Natural killer cell (primary cell): ENCODE results near the gene CBLB. TPM values are rescaled to one million over a fixed set of nuclear protein-coding genes. Genes with fewer than 3 reads are reported as not detected.
A peak's percentile ranks its signal among the peaks of the same experiment; 100 is the strongest.

ENCODE experiments used
- ATAC-seq, 3 donors: fragments of 150-1000 bp in 2 of 3; fragments of 200-7000 bp in 1 of 3; cut with Tn5 transposase; 1 replicate in 1 of 3; 2 replicates in 2 of 3; pipeline ENCODE4 v1.10.0; 2021; ENCODE audit warnings: mild to moderate bottlenecking in 2 of 3, moderate library complexity in 2 of 3
- DNase-seq, 2 donors: peaks; one replicate each; pipeline versions ENCODE4 v3.0.0 to v3.0.0-alpha.2; 2013 to 2021; ENCODE audit warnings: mixed read lengths in 1 of 2
- H3K27ac ChIP-seq: one replicate; pipeline ENCODE4 v1.5.1; 2013; ENCODE audit warnings: mild to moderate bottlenecking, low read length
- H3K27me3 ChIP-seq: one replicate; pipeline ENCODE4 v1.6.1; 2013; ENCODE audit warnings: low read length; ENCODE audit not compliant: control insufficient read depth, insufficient read depth
- H3K36me3 ChIP-seq: one replicate; pipeline ENCODE4 v1.6.1; 2013; ENCODE audit warnings: low read length; ENCODE audit not compliant: control insufficient read depth, insufficient read depth
- H3K4me1 ChIP-seq: one replicate; pipeline ENCODE4 v1.6.1; 2013; ENCODE audit warnings: low read length; ENCODE audit not compliant: control insufficient read depth, insufficient read depth
- H3K4me3 ChIP-seq: one replicate; pipeline ENCODE4 v1.5.1; 2013; ENCODE audit warnings: low read length
- H3K9me3 ChIP-seq: one replicate; pipeline ENCODE4 v1.6.1; 2013; ENCODE audit warnings: low read length; ENCODE audit not compliant: control insufficient read depth, insufficient read depth
- H3K27ac Mint-ChIP-seq, 2 donors: one replicate each; pipeline ENCODE4 v1.8.0; 2022; ENCODE audit warnings: mild to moderate bottlenecking in 2 of 2, mixed read lengths in 2 of 2, moderate library complexity in 1 of 2
- H3K27me3 Mint-ChIP-seq, 2 donors: one replicate each; pipeline ENCODE4 v1.8.0; 2022; ENCODE audit warnings: low read depth in 2 of 2, mixed read lengths in 2 of 2
- H3K36me3 Mint-ChIP-seq: one replicate; pipeline ENCODE4 v1.8.0; 2022; ENCODE audit warnings: mixed read lengths
- H3K4me1 Mint-ChIP-seq, 2 donors: one replicate each; pipeline ENCODE4 v1.8.0; 2022; ENCODE audit warnings: mixed read lengths in 2 of 2
- H3K4me3 Mint-ChIP-seq: one replicate; pipeline ENCODE4 v1.8.0; 2022; ENCODE audit warnings: mild to moderate bottlenecking, moderate library complexity, mixed read lengths
- H3K9me3 Mint-ChIP-seq, 2 donors: one replicate each; pipeline ENCODE4 v1.8.0; 2022; ENCODE audit warnings: mixed read lengths in 2 of 2
- CTCF ChIP-seq: fragments of 200-600 bp; IDR thresholded peaks from one replicate; pipeline ENCODE4 v1.8.0; 2022; ENCODE audit warnings: antibody characterized with exemption
- WGBS: methylation state at CpG from one replicate; pipeline ENCODE4 v1.1.7; 2013; ENCODE audit warnings: missing lambda C conversion rate; ENCODE audit not compliant: insufficient coverage; 5-methylcytosine and 5-hydroxymethylcytosine counted together
- intact Hi-C: fragments of 100-400 bp; cut with micrococcal nuclease; formaldehyde crosslinking; loops from one replicate; pipeline ENCODE4 v1.14.2; 2022
- total RNA-seq, 4 donors: library from RNA; stranded (reverse); fragments of 120-200 nt in 1 of 4; gene quantifications; one replicate each; pipeline versions ENCODE4 v1.2.3 to v1.2.4, GENCODE V29; 2013 to 2022

The CBLB gene
- total RNA-seq, 3 donors from 2014 or later (not counting 1 experiment from before 2014, with no cell fraction given): 180 to 287 (median 230) TPM

- ATAC-seq (no peak), DNase-seq (no peak)
- H3K27ac ChIP-seq: no peak overlapping the region
- H3K27me3 ChIP-seq: no peaks in the 10 kb centered on the region
- no peak overlapping the region for H3K4me3 Mint-ChIP-seq
- H3K4me1 Mint-ChIP-seq: peaks cover 36% of the 10 kb centered on the region in 2 donors
- no peak overlapping the region for H3K4me3 ChIP-seq
- peaks cover 67% of the 10 kb centered on the region for H3K36me3 ChIP-seq
- no peaks in the 10 kb centered on the region for H3K4me1 ChIP-seq
- peak overlapping the region; percentile 39 to 67 for H3K27ac Mint-ChIP-seq
- no peaks in the 10 kb centered on the region for H3K9me3 Mint-ChIP-seq
- peaks cover 21% of the 10 kb centered on the region for H3K36me3 Mint-ChIP-seq
- intact Hi-C loops: no loop called here
- WGBS: 100% methylated on average over 1 of the region's 1 CpG
- no peaks in the 10 kb centered on the region for H3K9me3 ChIP-seq
- H3K27me3 Mint-ChIP-seq: no peaks in the 10 kb centered on the region
- no peak for TF ChIP-seq CTCF
These were observed 168.2 kb downstream of the CBLB start for GRCh38 chr3:105700575-105700974.

- Histone ChIP-seq H3K27me3 (no peaks in the 10 kb centered on the region), H3K4me1 (no peaks in the 10 kb centered on the region), H3K9me3 (no peaks in the 10 kb centered on the region), H3K36me3 (peaks cover 51% of the 10 kb centered on the region), H3K27ac (no peak overlapping the region), H3K4me3 (no peak overlapping the region)
- intact Hi-C loops: no loop called here
- DNase-seq (no peak), ATAC-seq (no peak)
- Mint-ChIP-seq H3K27me3 (no peaks in the 10 kb centered on the region), H3K36me3 (peaks cover 17% of the 10 kb centered on the region), H3K4me1 (peaks cover 31 to 33% of the 10 kb centered on the region in 2 donors), H3K27ac (peak overlapping the region; percentile 50 to 52), H3K9me3 (no peaks in the 10 kb centered on the region), H3K4me3 (no peak overlapping the region)
- 92% methylated on average over 3 of the region's 3 CpGs for WGBS
- TF ChIP-seq CTCF: no peak
These were observed 177.2 kb downstream of the CBLB start for GRCh38 chr3:105691633-105692032.

GRCh38 chr3:105691053-105691452 lies 177.8 kb downstream of the CBLB start:
- Histone ChIP-seq H3K36me3 (peaks cover 51% of the 10 kb centered on the region), H3K4me1 (no peaks in the 10 kb centered on the region), H3K4me3 (no peak overlapping the region), H3K27me3 (no peaks in the 10 kb centered on the region), H3K9me3 (no peaks in the 10 kb centered on the region), H3K27ac (no peak overlapping the region)
- no peak overlapping the region for H3K4me3 Mint-ChIP-seq
- ATAC-seq (no peak), DNase-seq (no peak)
- TF ChIP-seq CTCF: no peak
- peak overlapping the region in 1 of 2 donors; percentile 54 for H3K27ac Mint-ChIP-seq
- H3K27me3 Mint-ChIP-seq: no peaks in the 10 kb centered on the region
- H3K4me1 Mint-ChIP-seq: peaks cover 31 to 33% of the 10 kb centered on the region in 2 donors
- intact Hi-C loops: no loop called here
- no peaks in the 10 kb centered on the region for H3K9me3 Mint-ChIP-seq
- H3K36me3 Mint-ChIP-seq: peaks cover 17% of the 10 kb centered on the region

- H3K4me3 ChIP-seq: no peak overlapping the region
- intact Hi-C loops: loop anchor here (5.0 to 10.0 kb wide), 3 partner anchors 143 to 646 kb away; no protein-coding TSS in a partner anchor
- DNase-seq: peak in 1 of 2 donors; percentile 20
- H3K4me1 ChIP-seq: no peaks in the 10 kb centered on the region
- Mint-ChIP-seq H3K4me1 (peaks cover 32 to 33% of the 10 kb centered on the region in 2 donors), H3K4me3 (no peak overlapping the region), H3K27me3 (no peaks in the 10 kb centered on the region), H3K9me3 (no peaks in the 10 kb centered on the region), H3K27ac (peak overlapping the region; percentile 81 to 84), H3K36me3 (peaks cover 25% of the 10 kb centered on the region)
- no peaks in the 10 kb centered on the region for H3K27me3 ChIP-seq
- no peaks in the 10 kb centered on the region for H3K9me3 ChIP-seq
- H3K36me3 ChIP-seq: peaks cover 47% of the 10 kb centered on the region
- TF ChIP-seq CTCF: no peak
- no peak for ATAC-seq
- 92% methylated on average over 1 of the region's 1 CpG for WGBS
- H3K27ac ChIP-seq: no peak overlapping the region
These were observed 180.0 kb downstream of the CBLB start for GRCh38 chr3:105688821-105689220.
